ENCODE data around the gene SLC35E1. TPM values are rescaled to one million over a fixed set of nuclear protein-coding genes. Genes with fewer than 3 reads are reported as not detected.

Gene SLC35E1
- 35.1 and 38.6 TPM in 2 replicates for total RNA-seq

DNA sequence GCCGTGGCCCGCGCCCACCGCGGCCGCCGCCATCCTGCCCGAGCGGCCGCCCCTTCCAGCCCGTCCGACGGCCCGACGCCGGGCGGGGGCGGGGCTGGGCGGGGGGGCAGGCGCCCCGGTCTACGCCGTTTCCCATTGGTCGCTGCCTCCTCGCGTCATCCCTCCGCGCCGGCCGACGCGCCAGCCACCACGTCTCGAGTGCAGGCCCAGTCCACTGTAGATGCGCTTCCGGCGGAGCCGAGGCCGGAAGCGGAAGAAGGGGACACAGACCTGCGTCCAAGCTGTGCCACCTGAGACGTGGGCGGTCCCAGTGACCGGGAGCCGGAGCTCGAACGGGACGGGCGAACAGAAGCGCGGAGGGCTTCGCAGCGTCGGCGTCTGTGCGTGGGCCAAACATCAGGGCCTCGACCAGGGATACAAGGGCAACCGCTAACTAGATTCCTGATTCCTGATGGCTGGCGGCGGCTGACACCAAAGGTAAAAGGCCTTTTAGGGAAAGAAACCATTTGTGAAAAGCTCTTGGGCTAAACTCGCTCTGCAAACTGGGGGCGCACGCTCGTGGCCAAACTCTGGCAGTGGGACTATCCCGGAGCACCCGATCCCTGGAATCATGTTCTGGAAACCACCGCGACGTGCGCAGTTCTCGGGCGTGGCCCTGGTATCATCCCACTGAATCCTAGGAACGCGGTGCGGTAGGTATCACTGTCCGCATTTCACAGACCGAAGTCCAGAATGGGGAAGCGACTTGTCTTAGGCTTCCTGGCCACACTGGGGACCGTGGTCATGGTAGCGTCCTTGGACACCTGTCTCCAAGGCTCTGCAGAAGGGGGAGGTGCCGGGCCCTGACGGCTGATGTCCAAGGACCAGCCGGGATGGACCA lies at the start of gene SLC35E1:
TSS of gene SLC35E1 (minus strand) at position 84 of the 880 bp plus-strand sequence. CDS start at position 33, 51 bp downstream.

DNA sequence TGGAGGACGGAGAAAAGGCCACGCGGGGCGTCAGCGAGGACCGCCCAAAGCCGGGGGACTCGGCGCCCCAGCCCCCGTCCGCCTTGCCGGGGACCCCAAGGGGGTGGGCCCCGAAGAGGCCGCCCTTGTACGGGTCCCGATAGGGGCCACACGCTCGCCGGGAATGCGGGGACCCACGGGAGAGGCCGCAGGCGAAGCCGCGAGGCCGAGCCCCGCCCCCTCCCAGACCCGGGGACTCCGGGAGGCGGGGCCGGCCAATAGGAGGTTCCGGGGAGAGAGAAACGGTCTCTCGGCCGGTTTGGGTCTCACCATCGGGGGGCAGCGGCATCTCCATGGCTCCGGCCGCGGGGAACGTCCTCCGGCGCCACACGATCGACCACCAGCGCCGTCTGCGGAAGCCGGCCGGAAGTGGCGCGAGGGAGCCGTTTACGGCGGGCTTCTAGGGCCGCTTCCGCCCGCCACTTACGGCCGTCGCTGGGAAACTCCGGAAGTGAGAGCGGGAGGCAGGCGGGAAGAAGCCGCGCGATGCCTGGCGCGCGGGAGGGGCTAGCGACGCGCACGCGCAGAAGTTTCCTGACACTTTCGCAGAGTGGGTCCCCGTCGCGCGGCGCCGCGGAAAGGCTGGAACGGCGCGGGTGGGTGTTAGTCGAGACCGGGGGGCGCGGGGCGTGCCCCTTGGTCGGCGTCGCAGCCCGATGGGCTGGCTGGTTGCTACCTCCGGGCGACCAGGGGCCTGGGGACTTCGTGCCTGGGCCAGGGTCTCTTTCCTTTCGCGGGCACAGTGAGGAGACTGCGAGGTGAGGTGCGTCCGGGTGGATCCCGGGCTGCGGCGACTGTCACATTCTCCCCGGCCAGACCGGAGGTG lies 29.9 kb downstream of the SLC35E1 start, which contains the start of gene CHERP:
TSS of gene CHERP (minus strand) at position 393 of the 865 bp plus-strand sequence. CDS start at position 334, 59 bp downstream.

Other genes with a start within 250 kb of the SLC35E1 start
- gene KLF2, start 247.6 kb downstream of the SLC35E1 start, total RNA-seq = 0.58 and 1.9 TPM in 2 replicates
- 6.6 and 6.9 TPM in 2 replicates for gene EPS15L1, start 100.4 kb downstream of the SLC35E1 start, total RNA-seq
- not detected in 2 replicates for gene CALR3, start 76.2 kb downstream of the SLC35E1 start, total RNA-seq
- gene C19orf44, start 76.0 kb downstream of the SLC35E1 start, total RNA-seq = 2.0 and 2.7 TPM in 2 replicates
- gene CHERP, start 30.0 kb downstream of the SLC35E1 start, total RNA-seq = 2.9 and 4.6 TPM in 2 replicates
- gene MED26, start 55.8 kb upstream of the SLC35E1 start, total RNA-seq = 4.3 and 8.9 TPM in 2 replicates
- gene SMIM7, start 87.7 kb upstream of the SLC35E1 start, total RNA-seq = 85.8 and 144 TPM in 2 replicates
- 0.29 and 0.35 TPM in 2 replicates for gene TMEM38A, start 88.7 kb upstream of the SLC35E1 start, total RNA-seq
- not detected in 2 replicates for gene NWD1, start 147.4 kb upstream of the SLC35E1 start, total RNA-seq

Measured in myometrial cell (primary cell).